ENCODE results near the gene NHSL2. TPM values are rescaled to one million over a fixed set of nuclear protein-coding genes. Genes with fewer than 3 reads are reported as not detected.
A peak's percentile ranks its signal among the peaks of the same experiment; 100 is the strongest.

Gene NHSL2
- total RNA-seq, 2 donors from 2014 or later = 5.5 to 9.3 TPM

- H3K36me3 ChIP-seq = no peaks in the 10 kb centered on the region
- no peaks in the 10 kb centered on the region for H3K9me3 ChIP-seq
- no peak overlapping the region for H3K4me3 ChIP-seq
- no peaks in the 10 kb centered on the region for H3K27me3 ChIP-seq
- no peak for DNase-seq (ENCODE audit: low spot score)
- TF ChIP-seq CTCF (IDR thresholded peaks at IDR 0.05) = no peak
- no peaks in the 10 kb centered on the region for H3K4me1 ChIP-seq
- no peak overlapping the region for H3K27ac ChIP-seq
Observed at GRCh38 chrX:71993371-71993770, 82.7 kb downstream of the NHSL2 start.

GRCh38 chrX:71994601-71995000, 84.0 kb downstream of the NHSL2 start:
- no peaks in the 10 kb centered on the region for H3K4me1 ChIP-seq
- H3K27ac ChIP-seq = no peak overlapping the region
- H3K36me3 ChIP-seq = no peaks in the 10 kb centered on the region
- DNase-seq (ENCODE audit: low spot score) = no peak
- no peak overlapping the region for H3K4me3 ChIP-seq
- H3K27me3 ChIP-seq = no peaks in the 10 kb centered on the region
- no peaks in the 10 kb centered on the region for H3K9me3 ChIP-seq
- TF ChIP-seq CTCF (IDR thresholded peaks at IDR 0.05) = no peak

- H3K27me3 ChIP-seq = no peaks in the 10 kb centered on the region
- H3K4me1 ChIP-seq = no peaks in the 10 kb centered on the region
- H3K4me3 ChIP-seq = no peak overlapping the region
- TF ChIP-seq CTCF (IDR thresholded peaks at IDR 0.05) = no peak
- DNase-seq (ENCODE audit: low spot score) = no peak
- no peaks in the 10 kb centered on the region for H3K36me3 ChIP-seq
- no peak overlapping the region for H3K27ac ChIP-seq
- H3K9me3 ChIP-seq = no peaks in the 10 kb centered on the region
Observed at GRCh38 chrX:71995122-71995521, 84.5 kb downstream of the NHSL2 start.

- H3K9me3 ChIP-seq = no peaks in the 10 kb centered on the region
- no peaks in the 10 kb centered on the region for H3K4me1 ChIP-seq
- no peak overlapping the region for H3K27ac ChIP-seq
- no peaks in the 10 kb centered on the region for H3K27me3 ChIP-seq
- H3K4me3 ChIP-seq = no peak overlapping the region
- TF ChIP-seq CTCF (IDR thresholded peaks at IDR 0.05) = no peak
- H3K36me3 ChIP-seq = no peaks in the 10 kb centered on the region
- no peak for DNase-seq (ENCODE audit: low spot score)
Observed at GRCh38 chrX:71996136-71996535, 85.5 kb downstream of the NHSL2 start.

- DNase-seq (ENCODE audit: low spot score) = peak; percentile 80
- Histone ChIP-seq H3K9me3 (no peaks in the 10 kb centered on the region), H3K27ac (peak overlapping the region in 1 of 2 donors; percentile 33), H3K4me1 (no peaks in the 10 kb centered on the region), H3K27me3 (no peaks in the 10 kb centered on the region), H3K4me3 (no peak overlapping the region), H3K36me3 (no peaks in the 10 kb centered on the region)
- TF ChIP-seq CTCF (IDR thresholded peaks at IDR 0.05) = no peak
Observed at GRCh38 chrX:71996826-71997225, 86.2 kb downstream of the NHSL2 start.

GRCh38 chrX:71997320-71997719, 86.7 kb downstream of the NHSL2 start:
- peak overlapping the region in 1 of 2 donors; percentile 33 for H3K27ac ChIP-seq
- H3K4me3 ChIP-seq = no peak overlapping the region
- H3K36me3 ChIP-seq = no peaks in the 10 kb centered on the region
- H3K4me1 ChIP-seq = no peaks in the 10 kb centered on the region
- no peak for TF ChIP-seq CTCF (IDR thresholded peaks at IDR 0.05)
- no peak for DNase-seq (ENCODE audit: low spot score)
- no peaks in the 10 kb centered on the region for H3K27me3 ChIP-seq
- no peaks in the 10 kb centered on the region for H3K9me3 ChIP-seq
